NCI-H187 treated with DMSO at 0.1 percent for 48 hours (cell line): Measurements from ENCODE around the gene USP36.

Source experiments
- DNase-seq: peaks from one replicate; lab custom pipeline; 2025; lab: John Stamatoyannopoulos, UW

Gene USP36

GRCh38 chr17:78812855-78813254 is 27.8 kb downstream of the USP36 start:
- no peak for DNase-seq

GRCh38 chr17:78808163-78808562 is 32.5 kb downstream of the USP36 start:
- no peak for DNase-seq

GRCh38 chr17:78806451-78806850 is 34.2 kb downstream of the USP36 start:
- no peak for DNase-seq

DNA sequence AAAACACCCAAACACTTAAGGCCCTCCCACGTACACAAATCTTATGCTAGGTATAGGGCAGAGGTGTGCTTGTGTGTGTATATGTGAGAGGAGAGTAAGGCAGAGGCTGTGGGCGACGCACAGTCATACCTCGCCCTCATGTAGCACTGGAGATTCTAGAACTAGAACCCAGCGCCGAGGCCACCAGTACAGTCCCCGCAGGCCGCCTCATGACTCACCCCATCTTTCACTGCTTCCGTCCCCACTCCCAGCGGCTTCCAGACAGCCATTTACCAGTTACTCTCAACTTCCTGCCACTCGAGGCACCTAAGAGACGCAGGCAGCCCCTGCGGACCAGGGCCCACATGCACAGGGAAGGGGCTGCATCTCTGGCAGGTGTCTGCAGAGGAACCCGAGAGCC is 35.3 kb downstream of the USP36 start:
- DNase-seq: no peak

GRCh38 chr17:78804777-78805176 is 35.8 kb downstream of the USP36 start:
- DNase-seq: no peak

- DNase-seq: no peak
These were observed 37.3 kb downstream of the USP36 start for GRCh38 chr17:78803186-78803845.

GRCh38 chr17:78802459-78802858 is 38.2 kb downstream of the USP36 start:
- no peak for DNase-seq

DNA sequence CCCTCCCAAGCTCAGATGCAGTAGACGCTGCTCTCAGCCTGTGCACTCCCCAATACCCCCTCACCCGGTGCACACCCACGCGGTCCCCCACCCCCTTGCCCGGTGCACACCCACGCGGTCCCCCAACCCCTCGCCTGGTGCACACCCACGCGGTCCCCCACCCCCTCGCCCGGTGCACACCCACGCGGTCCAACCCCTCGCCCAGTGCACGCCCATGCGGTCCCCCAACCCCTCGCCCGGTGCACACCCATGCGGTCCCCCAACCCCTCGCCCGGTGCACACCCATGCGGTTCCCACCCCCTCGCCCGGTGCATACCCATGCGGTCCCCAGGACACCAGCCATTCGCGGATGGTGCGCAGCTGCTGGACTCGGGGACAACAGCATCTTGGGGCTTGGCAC is 38.6 kb downstream of the USP36 start:
- no peak for DNase-seq

DNA sequence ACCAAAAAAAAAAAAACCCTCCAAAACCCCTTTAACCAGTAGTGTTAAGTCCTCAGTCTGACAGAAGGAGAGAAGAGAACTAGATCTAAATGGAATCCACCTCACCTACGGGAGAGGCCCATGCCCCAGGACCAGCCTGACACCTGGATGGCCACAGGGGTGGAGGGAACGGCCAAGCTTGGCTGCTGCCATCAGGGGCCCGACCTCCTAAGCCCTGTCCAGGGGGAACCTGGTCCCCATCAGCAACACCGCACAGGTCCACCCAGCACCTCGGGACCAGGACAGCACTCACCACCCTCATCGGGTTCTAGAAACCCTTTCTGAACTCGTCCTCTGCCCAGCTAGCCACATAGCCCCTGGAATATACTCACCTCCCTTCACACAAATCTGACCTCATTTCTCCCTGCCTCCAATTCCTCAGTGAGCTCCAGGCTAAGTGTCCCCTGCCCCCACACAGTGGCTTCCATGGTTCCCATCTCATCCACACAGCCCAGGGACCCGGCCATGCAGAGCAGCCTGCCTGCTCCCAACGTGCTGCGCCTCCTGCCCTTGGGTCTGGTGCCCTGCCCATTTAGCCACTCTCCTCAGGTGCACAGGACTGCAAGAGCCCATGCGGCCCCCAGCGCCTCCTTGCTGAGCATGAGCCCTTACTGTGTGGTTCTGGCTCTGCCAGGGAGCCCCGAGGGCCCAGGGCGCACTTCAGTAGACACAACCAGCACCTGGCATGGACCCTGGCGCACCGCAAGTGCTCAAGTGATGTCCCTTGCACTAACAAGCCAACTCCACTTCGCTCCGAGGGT is 40.3 kb downstream of the USP36 start:
- DNase-seq: no peak

DNA sequence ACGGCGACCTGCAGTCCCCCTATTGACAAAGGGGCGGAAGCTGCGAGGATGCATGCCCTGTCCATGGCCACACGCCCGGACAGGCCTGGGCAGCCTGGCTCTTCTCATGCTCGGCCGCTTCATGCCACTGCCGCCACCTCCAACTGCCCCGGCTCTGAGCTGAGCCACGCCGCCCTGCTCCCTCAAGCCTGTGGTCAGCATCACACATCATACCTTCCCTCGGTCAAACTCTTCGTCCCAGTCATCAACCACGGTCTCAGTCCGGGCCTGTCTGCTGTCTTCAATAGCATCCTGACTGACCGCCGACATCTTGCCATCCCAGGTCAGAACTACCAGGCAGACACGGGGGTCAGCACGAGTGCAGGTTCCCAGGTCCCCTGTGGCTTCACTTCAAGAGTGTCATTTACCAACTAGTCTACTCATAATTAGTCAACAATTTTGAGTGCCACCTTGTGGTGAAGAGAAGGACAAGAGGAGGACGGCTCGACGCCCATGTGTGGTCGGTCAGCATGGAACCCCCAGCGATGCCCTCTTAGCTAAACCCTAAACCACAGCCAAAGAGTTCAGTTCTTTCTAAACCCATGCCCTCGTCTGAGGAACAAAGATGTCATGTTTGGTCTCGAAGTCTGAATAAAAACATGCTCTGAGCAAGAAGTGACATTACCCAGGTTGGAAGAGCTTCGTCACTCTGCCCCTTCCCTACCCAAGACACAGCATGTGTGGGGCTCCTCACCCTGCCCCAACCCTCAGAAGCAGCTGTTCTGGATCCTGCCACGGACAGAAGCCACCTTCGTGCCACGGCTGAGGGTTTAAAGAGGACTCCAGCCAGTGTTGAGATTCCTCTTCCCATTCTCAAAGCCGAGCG is 41.7 kb downstream of the USP36 start:
- DNase-seq: no peak

DNA sequence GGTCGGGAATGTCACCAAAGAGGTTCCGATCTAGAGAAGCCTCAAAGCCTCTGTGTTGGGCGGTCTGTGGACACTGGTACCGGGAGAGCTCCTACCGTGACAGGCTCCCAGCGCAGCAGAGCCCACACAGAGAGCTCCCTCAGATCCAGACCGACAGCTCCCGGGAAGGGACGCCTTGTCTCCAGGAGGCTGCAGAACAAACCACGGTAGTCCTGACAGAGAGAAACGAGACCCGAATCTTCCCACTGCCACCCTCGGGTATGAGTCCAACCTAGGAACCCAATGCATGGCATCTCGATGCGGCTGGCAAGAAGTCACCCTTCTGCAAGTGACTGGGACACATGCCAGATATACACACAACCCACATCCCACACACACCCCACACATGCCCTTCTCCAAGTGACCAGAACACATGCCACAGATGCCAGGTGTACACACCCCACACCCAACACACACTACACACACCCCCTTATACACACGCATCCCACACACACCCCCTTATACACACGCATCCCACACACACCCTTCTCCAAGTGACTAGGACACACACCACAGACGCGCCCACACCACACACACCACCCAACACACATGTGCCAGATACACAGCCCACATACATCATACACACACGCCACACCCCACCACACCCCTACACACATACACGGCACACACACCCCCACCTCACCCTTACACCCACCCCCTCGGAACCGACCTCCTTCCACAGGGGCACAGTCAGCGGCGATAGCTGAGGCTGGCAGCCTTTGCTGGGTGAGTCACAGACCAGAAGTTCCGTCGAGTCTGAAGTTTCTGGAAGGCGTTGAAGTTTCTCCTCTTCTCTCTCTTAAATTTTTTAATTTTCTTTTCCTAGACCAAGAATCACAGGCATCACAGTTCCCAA is 42.7 kb downstream of the USP36 start:
- no peak for DNase-seq

DNA sequence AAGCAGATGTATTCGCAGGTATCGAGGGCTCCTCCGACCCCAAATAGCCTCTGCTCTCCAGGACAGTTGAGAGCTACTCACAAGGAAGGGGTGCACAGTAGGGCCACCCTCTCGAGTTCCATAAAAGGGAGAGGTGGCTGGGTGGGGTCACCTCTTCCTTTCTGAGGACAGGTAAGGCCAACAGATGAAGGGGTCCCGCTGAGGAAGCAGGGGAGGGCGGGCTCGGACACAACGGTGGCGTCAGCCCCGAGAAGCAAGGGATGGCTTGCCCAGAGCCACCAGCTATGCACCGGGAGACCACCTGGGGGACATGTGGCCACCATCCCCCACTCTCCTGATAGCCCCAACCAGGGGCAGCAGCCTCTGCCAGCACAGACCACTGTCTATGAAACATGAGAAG is 43.4 kb downstream of the USP36 start:
- no peak for DNase-seq

DNA sequence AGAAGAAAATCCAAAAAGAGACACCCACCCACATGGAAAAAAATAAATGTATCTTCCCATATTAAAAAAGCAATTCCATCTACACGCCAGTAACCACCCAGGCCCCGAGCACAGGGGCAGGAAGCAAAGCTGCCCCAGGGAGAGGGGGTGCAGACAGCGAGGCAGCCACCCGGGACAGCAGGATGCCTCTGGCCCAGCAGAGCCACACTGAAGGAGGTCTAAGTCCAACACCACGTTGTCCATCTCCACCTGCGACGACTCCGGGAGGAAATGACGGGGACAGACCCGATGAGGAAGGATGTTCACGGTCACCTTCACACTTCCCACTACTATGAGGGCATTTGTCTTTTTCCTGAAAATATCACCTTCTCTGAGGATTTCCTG is 44.1 kb downstream of the USP36 start:
- DNase-seq: no peak

- no peak for DNase-seq
These were observed 44.6 kb downstream of the USP36 start for GRCh38 chr17:78795861-78796516.

DNA sequence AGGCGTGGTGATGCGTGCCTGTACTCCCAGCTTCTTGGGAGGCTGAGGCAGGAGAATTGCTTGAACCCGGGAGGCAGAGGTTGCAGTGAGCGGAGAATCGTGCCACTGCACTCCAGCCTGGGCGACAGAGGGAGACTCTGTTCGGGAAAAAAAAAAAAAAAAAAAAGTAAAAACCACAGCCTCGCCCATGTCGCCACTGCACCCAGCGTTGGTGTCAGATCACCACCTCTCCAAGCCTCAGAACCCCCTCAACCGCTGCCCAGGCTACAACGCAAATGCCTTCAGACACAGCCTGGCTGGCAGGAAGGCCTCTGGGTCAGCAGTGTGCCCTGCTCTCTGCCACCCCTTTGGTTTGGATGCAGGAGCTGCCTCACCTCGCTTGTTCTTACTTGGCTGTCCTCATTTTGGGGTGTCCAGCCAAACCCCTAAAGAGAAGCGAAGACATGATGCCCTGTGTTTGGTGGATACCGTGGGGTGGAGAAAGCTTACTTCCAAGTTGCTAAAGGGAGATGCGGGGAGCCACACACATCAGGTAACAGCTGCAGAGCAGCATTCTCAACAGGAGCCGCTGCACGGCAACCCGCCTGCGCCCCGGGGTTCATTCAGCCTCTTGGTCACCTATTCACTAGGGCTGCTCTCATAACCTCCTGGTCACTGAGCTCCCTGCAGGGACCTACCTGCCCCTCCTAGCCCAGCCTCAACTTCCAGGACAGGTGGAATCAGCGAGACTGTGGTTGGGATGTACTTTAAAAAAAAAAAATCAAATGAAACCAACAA is 45.6 kb downstream of the USP36 start:
- DNase-seq: no peak

DNA sequence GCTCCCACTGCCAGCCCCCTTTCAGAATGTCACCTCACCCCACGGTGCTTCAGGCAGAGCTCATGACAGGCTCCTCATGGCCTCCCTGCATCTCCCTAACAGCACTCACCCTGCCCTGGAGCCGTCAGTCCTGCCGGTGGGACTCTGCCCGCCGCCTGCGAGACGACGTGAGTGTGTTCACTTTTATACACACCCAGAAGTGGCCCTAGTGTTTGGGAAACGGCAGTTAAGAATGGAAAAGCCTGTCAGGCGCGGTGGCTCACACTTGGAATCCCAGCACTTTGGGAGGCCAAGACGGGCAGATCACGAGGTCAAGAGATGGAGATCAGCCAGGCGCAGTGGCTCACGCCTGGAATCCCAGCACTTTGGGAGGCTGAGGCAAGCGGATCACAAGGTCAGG is 46.2 kb downstream of the USP36 start:
- no peak for DNase-seq

DNA sequence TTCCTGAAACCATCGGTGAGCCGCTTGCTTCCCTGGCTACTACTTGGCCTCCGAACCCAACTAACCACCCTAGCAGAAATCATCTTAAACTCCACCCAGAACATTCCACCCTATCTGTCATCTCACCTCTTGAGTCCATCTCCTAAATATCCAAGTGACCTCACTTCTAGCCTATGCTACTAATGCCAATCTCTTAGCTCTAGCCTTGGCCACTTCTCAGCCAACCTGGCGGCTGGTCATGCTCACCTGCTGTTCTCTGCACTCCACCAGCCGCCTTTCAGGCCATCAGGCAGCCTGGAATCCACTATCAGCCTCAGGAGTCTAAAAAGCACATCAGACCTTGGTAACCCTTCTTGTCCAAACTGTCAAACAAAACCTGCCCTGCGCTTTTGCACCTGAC is 46.6 kb downstream of the USP36 start:
- DNase-seq: no peak

- no peak for DNase-seq
These were observed 47.2 kb downstream of the USP36 start for GRCh38 chr17:78793415-78793814.

DNA sequence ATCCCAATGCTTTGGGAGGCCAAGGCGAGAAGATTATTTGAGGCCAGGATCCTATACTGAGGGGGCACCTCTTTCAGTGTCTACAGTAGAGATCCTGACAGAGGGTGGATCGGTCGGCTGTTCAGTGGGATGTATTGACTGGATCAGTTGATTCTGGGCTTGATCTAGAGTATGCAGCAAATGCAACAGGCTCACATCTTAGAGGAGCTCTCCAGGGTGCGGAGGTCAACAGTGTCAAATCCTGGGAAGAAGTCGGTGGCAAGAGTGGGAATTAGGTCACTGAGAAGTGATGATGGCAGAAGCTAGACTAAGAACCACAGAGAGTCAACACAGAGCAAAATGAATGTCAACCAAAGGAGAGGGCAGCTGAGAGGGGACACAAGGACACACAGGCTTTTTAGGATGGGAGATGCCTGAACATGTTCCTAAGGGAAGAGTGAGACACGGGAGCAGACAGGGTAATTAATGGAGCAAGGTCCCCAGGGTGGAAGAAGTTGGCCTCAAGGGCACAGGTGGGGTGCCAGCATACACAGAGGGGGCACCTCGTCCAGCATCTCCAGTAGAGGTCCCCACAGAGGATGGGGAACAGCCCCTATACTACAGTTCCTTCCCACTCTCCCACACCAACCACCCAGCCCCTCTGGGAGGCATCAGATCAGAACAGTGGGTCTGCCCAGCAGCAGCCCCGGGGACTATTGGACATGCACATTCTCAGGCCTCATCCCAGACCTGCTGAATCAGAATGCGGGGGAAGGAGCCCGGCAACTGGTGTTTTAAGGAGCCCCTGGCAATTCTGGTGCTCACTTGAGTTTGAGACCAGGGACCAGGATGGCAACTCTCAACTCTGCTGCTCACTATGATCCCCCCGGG is 48.5 kb downstream of the USP36 start:
- DNase-seq: no peak
